Activated CD4-positive, alpha-beta T cell treated with anti-CD3 and anti-CD28 coated beads, Interleukin-2, amount 10 ng/mL, durations not matched to agents 24 days and 14 days (primary cell): ENCODE results near the gene OR10Z1. TPM values are rescaled to one million over a fixed set of nuclear protein-coding genes. Genes with fewer than 3 reads are reported as not detected.

ENCODE experiments used
- DNase-seq: peaks from one replicate; pipeline ENCODE4 v3.0.0; 2022
- H3K27ac Mint-ChIP-seq: one replicate; pipeline ENCODE4 v1.8.0; 2022; ENCODE audit warnings: mild to moderate bottlenecking, mixed read lengths
- H3K27me3 Mint-ChIP-seq: one replicate; pipeline ENCODE4 v1.8.0; 2022; ENCODE audit warnings: mixed read lengths
- H3K36me3 Mint-ChIP-seq: one replicate; pipeline ENCODE4 v1.8.0; 2022; ENCODE audit warnings: low read depth, mild to moderate bottlenecking, mixed read lengths
- H3K4me1 Mint-ChIP-seq: one replicate; pipeline ENCODE4 v1.8.0; 2021; ENCODE audit warnings: mixed read lengths
- H3K4me3 Mint-ChIP-seq: one replicate; pipeline ENCODE4 v1.8.0; 2022; ENCODE audit warnings: mild to moderate bottlenecking, moderate library complexity, mixed read lengths
- H3K9me3 Mint-ChIP-seq: one replicate; pipeline ENCODE4 v1.8.0; 2021; ENCODE audit warnings: mixed read lengths
- intact Hi-C: fragments of 100-400 bp; cut with micrococcal nuclease; formaldehyde crosslinking; loops from one replicate; pipeline ENCODE4 v1.15.1; 2023
- total RNA-seq: library from RNA; stranded (reverse); gene quantifications from 2 replicates; pipeline ENCODE4 v1.2.3, GENCODE V29; 2022

Gene OR10Z1
- not detected in 2 replicates for total RNA-seq

- Mint-ChIP-seq H3K27me3 (no peaks in the 10 kb centered on the region), H3K27ac (no peak within 1 kb of the TSS), H3K36me3 (no peaks in the 10 kb centered on the region), H3K9me3 (no peaks in the 10 kb centered on the region), H3K4me1 (no peaks in the 10 kb centered on the region), H3K4me3 (no peak within 1 kb of the TSS)
- no peak for DNase-seq
- intact Hi-C loops, result no loop called here
Observed at GRCh38 chr1:158604968-158605367, at the start of gene OR10Z1. Gene OR10Z1 (plus strand): TSS chr1:158605268. CDS start chr1:158606439, 1,171 bp downstream.

- no peak for DNase-seq
- Mint-ChIP-seq H3K4me1 (no peaks in the 10 kb centered on the region), H3K9me3 (no peaks in the 10 kb centered on the region), H3K36me3 (no peaks in the 10 kb centered on the region), H3K27me3 (no peaks in the 10 kb centered on the region), H3K4me3 (no peak overlapping the region), H3K27ac (no peak overlapping the region)
- intact Hi-C loops, result no loop called here
Observed at GRCh38 chr1:158559696-158560095, 45.4 kb upstream of the OR10Z1 start.

GRCh38 chr1:158563853-158564252 is 41.2 kb upstream of the OR10Z1 start:
- Mint-ChIP-seq H3K4me3 (no peak overlapping the region), H3K9me3 (no peaks in the 10 kb centered on the region), H3K27ac (no peak overlapping the region), H3K4me1 (no peaks in the 10 kb centered on the region), H3K27me3 (no peaks in the 10 kb centered on the region), H3K36me3 (no peaks in the 10 kb centered on the region)
- no peak for DNase-seq
- intact Hi-C loops, result no loop called here

GRCh38 chr1:158564608-158565007 is 40.5 kb upstream of the OR10Z1 start:
- Mint-ChIP-seq H3K9me3 (no peaks in the 10 kb centered on the region), H3K4me3 (no peak overlapping the region), H3K27me3 (no peaks in the 10 kb centered on the region), H3K27ac (no peak overlapping the region), H3K36me3 (no peaks in the 10 kb centered on the region), H3K4me1 (no peaks in the 10 kb centered on the region)
- intact Hi-C loops, result no loop called here
- DNase-seq, result no peak

GRCh38 chr1:158570480-158570879 is 34.6 kb upstream of the OR10Z1 start, which contains the start of gene OR6P1:
Gene OR6P1 (minus strand): TSS chr1:158570580. CDS start chr1:158563604, 6,976 bp downstream.
- no peak for DNase-seq
- Mint-ChIP-seq H3K4me3 (no peak within 1 kb of the TSS), H3K9me3 (no peaks in the 10 kb centered on the region), H3K27ac (no peak within 1 kb of the TSS), H3K27me3 (peaks cover 5% of the 10 kb centered on the region), H3K4me1 (no peaks in the 10 kb centered on the region), H3K36me3 (no peaks in the 10 kb centered on the region)
- intact Hi-C loops, result no loop called here

GRCh38 chr1:158572226-158572625 is 32.8 kb upstream of the OR10Z1 start:
- Mint-ChIP-seq H3K27me3 (peaks cover 5% of the 10 kb centered on the region), H3K36me3 (no peaks in the 10 kb centered on the region), H3K27ac (no peak overlapping the region), H3K4me3 (no peak overlapping the region), H3K9me3 (no peaks in the 10 kb centered on the region), H3K4me1 (no peaks in the 10 kb centered on the region)
- intact Hi-C loops, result no loop called here
- no peak for DNase-seq

GRCh38 chr1:158577561-158577960 is 27.5 kb upstream of the OR10Z1 start:
- H3K36me3 Mint-ChIP-seq, result no peaks in the 10 kb centered on the region
- peaks cover 2% of the 10 kb centered on the region for H3K27me3 Mint-ChIP-seq
- no peaks in the 10 kb centered on the region for H3K4me1 Mint-ChIP-seq
- intact Hi-C loops, result no loop called here
- H3K9me3 Mint-ChIP-seq, result no peaks in the 10 kb centered on the region
- H3K27ac Mint-ChIP-seq, result no peak overlapping the region
- no peak for DNase-seq
- H3K4me3 Mint-ChIP-seq, result no peak overlapping the region

- H3K4me3 Mint-ChIP-seq, result no peak within 1 kb of the TSS
- H3K4me1 Mint-ChIP-seq, result no peaks in the 10 kb centered on the region
- H3K27ac Mint-ChIP-seq, result no peak within 1 kb of the TSS
- no peaks in the 10 kb centered on the region for H3K27me3 Mint-ChIP-seq
- intact Hi-C loops, result no loop called here
- DNase-seq, result no peak
- no peaks in the 10 kb centered on the region for H3K9me3 Mint-ChIP-seq
- H3K36me3 Mint-ChIP-seq, result no peaks in the 10 kb centered on the region
Observed at GRCh38 chr1:158579733-158580132, 25.3 kb upstream of the OR10Z1 start, which contains the start of gene OR10X1. Gene OR10X1 (minus strand): TSS chr1:158579899. CDS start chr1:158579899, 0 bp downstream.

GRCh38 chr1:158583962-158584361 is 21.1 kb upstream of the OR10Z1 start:
- no peak for DNase-seq
- H3K36me3 Mint-ChIP-seq, result no peaks in the 10 kb centered on the region
- H3K4me1 Mint-ChIP-seq, result no peaks in the 10 kb centered on the region
- H3K9me3 Mint-ChIP-seq, result peaks cover 1% of the 10 kb centered on the region
- intact Hi-C loops, result no loop called here
- no peak overlapping the region for H3K27ac Mint-ChIP-seq
- no peak overlapping the region for H3K4me3 Mint-ChIP-seq
- H3K27me3 Mint-ChIP-seq, result no peaks in the 10 kb centered on the region

- Mint-ChIP-seq H3K36me3 (no peaks in the 10 kb centered on the region), H3K27me3 (peaks cover 2% of the 10 kb centered on the region), H3K27ac (no peak overlapping the region), H3K9me3 (peaks cover 3% of the 10 kb centered on the region), H3K4me1 (no peaks in the 10 kb centered on the region), H3K4me3 (no peak overlapping the region)
- DNase-seq, result no peak
- intact Hi-C loops, result no loop called here
Observed at GRCh38 chr1:158586942-158587341, 18.1 kb upstream of the OR10Z1 start.

- Mint-ChIP-seq H3K9me3 (peaks cover 13% of the 10 kb centered on the region), H3K27me3 (no peaks in the 10 kb centered on the region), H3K4me3 (no peak overlapping the region), H3K4me1 (no peaks in the 10 kb centered on the region), H3K27ac (no peak overlapping the region), H3K36me3 (no peaks in the 10 kb centered on the region)
- intact Hi-C loops, result no loop called here
- DNase-seq, result no peak
Observed at GRCh38 chr1:158600735-158601134, 4.3 kb upstream of the OR10Z1 start.

GRCh38 chr1:158607296-158607695 is 2.2 kb downstream of the OR10Z1 start:
- Mint-ChIP-seq H3K4me1 (no peaks in the 10 kb centered on the region), H3K27ac (no peak overlapping the region), H3K4me3 (no peak overlapping the region), H3K27me3 (no peaks in the 10 kb centered on the region), H3K9me3 (no peaks in the 10 kb centered on the region), H3K36me3 (no peaks in the 10 kb centered on the region)
- no peak for DNase-seq
- intact Hi-C loops, result no loop called here

- Mint-ChIP-seq H3K36me3 (no peaks in the 10 kb centered on the region), H3K4me3 (no peak overlapping the region), H3K9me3 (no peaks in the 10 kb centered on the region), H3K27me3 (peaks cover 9% of the 10 kb centered on the region), H3K4me1 (no peaks in the 10 kb centered on the region), H3K27ac (no peak overlapping the region)
- intact Hi-C loops, result no loop called here
- no peak for DNase-seq
Observed at GRCh38 chr1:158611916-158612315, 6.8 kb downstream of the OR10Z1 start.

GRCh38 chr1:158613764-158614163 is 8.7 kb downstream of the OR10Z1 start:
- Mint-ChIP-seq H3K36me3 (no peaks in the 10 kb centered on the region), H3K4me3 (no peak overlapping the region), H3K4me1 (no peaks in the 10 kb centered on the region), H3K27ac (no peak overlapping the region), H3K9me3 (no peaks in the 10 kb centered on the region), H3K27me3 (peaks cover 9% of the 10 kb centered on the region)
- no peak for DNase-seq
- intact Hi-C loops, result no loop called here

- no peak for DNase-seq
- Mint-ChIP-seq H3K27me3 (no peaks in the 10 kb centered on the region), H3K4me1 (no peaks in the 10 kb centered on the region), H3K9me3 (no peaks in the 10 kb centered on the region), H3K36me3 (no peaks in the 10 kb centered on the region), H3K4me3 (no peak overlapping the region), H3K27ac (no peak overlapping the region)
- intact Hi-C loops, result no loop called here
Observed at GRCh38 chr1:158638146-158638545, 33.1 kb downstream of the OR10Z1 start.
